Caco-2 (cell line): ENCODE measurements around the gene USO1. TPM values are rescaled to one million over a fixed set of nuclear protein-coding genes. Genes with fewer than 3 reads are reported as not detected.

Experiments used
- BruUV-seq: library from RNA; stranded (reverse); fragments of 400-500 nt; replicated peaks from 2 replicates; lab custom pipeline; 2021; lab: Mats Ljungman, UMichigan
- CTCF ChIA-PET: fragments of 300-600 bp; sonication (Branson Sonifier 250); formaldehyde crosslinking; loops from one replicate; lab custom pipeline; 2022; ENCODE audit warnings: antibody characterized with exemption; lab: Charles Lee
- POLR2A ChIA-PET: fragments of 300-600 bp; sonication (Branson Sonifier 250); formaldehyde crosslinking; loops from one replicate; lab custom pipeline; 2022; ENCODE audit warnings: antibody characterized with exemption; lab: Charles Lee
- DNase-seq, 2 experiments: peaks; one replicate each; pipeline versions ENCODE4 v3.0.0 to v3.0.0-alpha.2; 2020 to 2022
- H3K27me3 ChIP-seq: replicated peaks from 2 replicates; pipeline ENCODE4 v1.6.0; 2011; ENCODE audit warnings: low read length; ENCODE audit not compliant: control insufficient read depth, insufficient read depth
- H3K36me3 ChIP-seq: 2 replicates; pipeline ENCODE4 v1.5.1; 2011; ENCODE audit warnings: low read length; ENCODE audit not compliant: control insufficient read depth, insufficient read depth
- H3K4me1 ChIP-seq: fragments of 250-450 bp; sonication (Bioruptor Pico); 2 replicates; pipeline ENCODE4 v1.5.1; 2020; ENCODE audit warnings: mild to moderate bottlenecking
- H3K4me3 ChIP-seq: 2 replicates; pipeline ENCODE4 v1.5.1; 2011; ENCODE audit warnings: low read depth, mild to moderate bottlenecking, control low read depth, low read length
- H3K9me3 ChIP-seq: fragments of 250-450 bp; sonication (Bioruptor Pico); 2 replicates; pipeline ENCODE4 v1.5.1; 2020; ENCODE audit warnings: mild to moderate bottlenecking, moderate library complexity
- H3K27ac Mint-ChIP-seq: one replicate; pipeline ENCODE4 v1.8.0; 2022; ENCODE audit warnings: mixed read lengths; ENCODE audit not compliant: unreplicated experiment
- H3K27me3 Mint-ChIP-seq: one replicate; pipeline ENCODE4 v1.8.0; 2022; ENCODE audit warnings: mixed read lengths; ENCODE audit not compliant: insufficient read depth, unreplicated experiment
- H3K36me3 Mint-ChIP-seq: one replicate; pipeline ENCODE4 v1.8.0; 2022; ENCODE audit warnings: mild to moderate bottlenecking, mixed read lengths; ENCODE audit not compliant: insufficient read depth, unreplicated experiment
- H3K4me1 Mint-ChIP-seq: one replicate; pipeline ENCODE4 v1.8.0; 2022; ENCODE audit warnings: low read depth, mixed read lengths; ENCODE audit not compliant: unreplicated experiment
- H3K4me3 Mint-ChIP-seq: one replicate; pipeline ENCODE4 v1.8.0; 2022; ENCODE audit warnings: mild to moderate bottlenecking, moderate library complexity, mixed read lengths; ENCODE audit not compliant: unreplicated experiment
- H3K9me3 Mint-ChIP-seq: one replicate; pipeline ENCODE4 v1.8.0; 2022; ENCODE audit warnings: mixed read lengths; ENCODE audit not compliant: unreplicated experiment
- CTCF ChIP-seq, 2 experiments: fragments of 200-600 bp in 1 of 2; IDR thresholded peaks; 1 replicate in 1 of 2; 2 replicates in 1 of 2; pipeline versions ENCODE4 v1.5.1 to v1.8.0; 2011 to 2022; ENCODE audit warnings: antibody characterized with exemption in 1 of 2, control low read depth in 1 of 2, inconsistent platforms in 1 of 2, low read depth in 1 of 2, low read length in 1 of 2, mild to moderate bottlenecking in 1 of 2, moderate library complexity in 1 of 2; ENCODE audit not compliant: insufficient read depth in 1 of 2, severe bottlenecking in 1 of 2, unreplicated experiment in 1 of 2
- intact Hi-C: fragments of 100-400 bp; cut with micrococcal nuclease; formaldehyde crosslinking; loops from one replicate; pipeline ENCODE4 v1.10.0; 2022; ENCODE audit not compliant: unreplicated experiment
- total RNA-seq: library from RNA; stranded (reverse); gene quantifications from 2 replicates; pipeline ENCODE4 v1.2.3, GENCODE V29; 2022

Gene USO1
- total RNA-seq, 1 experiment from 2014 or later, result 59.7 TPM

DNA sequence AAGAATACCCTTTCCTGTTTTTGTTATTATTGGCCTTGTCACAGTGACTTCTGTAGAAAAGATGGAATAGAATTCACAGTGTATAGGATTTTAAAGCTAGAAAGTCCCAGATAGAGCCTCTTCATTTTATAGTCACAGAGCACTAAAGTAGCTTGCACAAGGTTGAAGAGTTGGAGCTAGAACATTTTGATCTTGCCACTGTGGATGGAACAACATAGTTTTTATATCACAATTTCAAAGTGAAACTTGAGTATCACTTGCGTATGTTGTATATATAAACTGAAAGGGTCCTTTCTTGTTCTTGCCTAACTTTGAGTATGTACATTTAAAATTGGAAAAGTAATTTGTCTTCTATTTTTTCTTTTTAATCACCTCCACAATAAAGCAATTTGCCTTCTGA lies 2.7 kb downstream of the USO1 start:
- intact Hi-C loops, result no loop called here
- Mint-ChIP-seq H3K27ac (no peak overlapping the region), H3K4me3 (peak overlapping the region; percentile 34), H3K27me3 (no peaks in the 10 kb centered on the region), H3K36me3 (peaks cover 17% of the 10 kb centered on the region), H3K4me1 (peaks cover 15% of the 10 kb centered on the region), H3K9me3 (no peaks in the 10 kb centered on the region)
- ChIA-PET CTCF (no interaction called here), POLR2A (no interaction called here)
- Histone ChIP-seq H3K36me3 (no peaks in the 10 kb centered on the region), H3K4me1 (peaks cover 18% of the 10 kb centered on the region; the same call in 1 of the 2 replicates), H3K9me3 (no peaks in the 10 kb centered on the region), H3K4me3 (no peak overlapping the region), H3K27me3 (no peaks in the 10 kb centered on the region)
- no TSS peak for BruUV-seq
- no peak for DNase-seq
- no peak for TF ChIP-seq CTCF (IDR thresholded peaks at IDR 0.05; ENCODE audit: insufficient read depth in 1 of 2, low read depth in 1 of 2, low read length in 1 of 2, severe bottlenecking in 1 of 2, unreplicated experiment in 1 of 2)

GRCh38 chr4:75729836-75730235 lies 5.5 kb downstream of the USO1 start:
- no peak overlapping the region for H3K4me3 Mint-ChIP-seq
- DNase-seq, result no peak
- no peak for TF ChIP-seq CTCF (IDR thresholded peaks at IDR 0.05; ENCODE audit: insufficient read depth in 1 of 2, low read depth in 1 of 2, low read length in 1 of 2, severe bottlenecking in 1 of 2, unreplicated experiment in 1 of 2)
- H3K27me3 ChIP-seq, result no peaks in the 10 kb centered on the region
- peaks cover 15% of the 10 kb centered on the region for H3K36me3 Mint-ChIP-seq
- no peak overlapping the region for H3K4me3 ChIP-seq
- intact Hi-C loops, result no loop called here
- ChIA-PET POLR2A (no interaction called here), CTCF (no interaction called here)
- no TSS peak for BruUV-seq
- no peaks in the 10 kb centered on the region for H3K36me3 ChIP-seq
- H3K27ac Mint-ChIP-seq, result no peak overlapping the region
- H3K27me3 Mint-ChIP-seq, result no peaks in the 10 kb centered on the region
- 0 out of 2 replicates have a peak, but pooled peaks cover 8% of the 10 kb centered on the region for H3K4me1 ChIP-seq
- H3K4me1 Mint-ChIP-seq, result peaks cover 8% of the 10 kb centered on the region
- peaks cover 9% of the 10 kb centered on the region for H3K9me3 Mint-ChIP-seq
- H3K9me3 ChIP-seq, result no peaks in the 10 kb centered on the region

DNA sequence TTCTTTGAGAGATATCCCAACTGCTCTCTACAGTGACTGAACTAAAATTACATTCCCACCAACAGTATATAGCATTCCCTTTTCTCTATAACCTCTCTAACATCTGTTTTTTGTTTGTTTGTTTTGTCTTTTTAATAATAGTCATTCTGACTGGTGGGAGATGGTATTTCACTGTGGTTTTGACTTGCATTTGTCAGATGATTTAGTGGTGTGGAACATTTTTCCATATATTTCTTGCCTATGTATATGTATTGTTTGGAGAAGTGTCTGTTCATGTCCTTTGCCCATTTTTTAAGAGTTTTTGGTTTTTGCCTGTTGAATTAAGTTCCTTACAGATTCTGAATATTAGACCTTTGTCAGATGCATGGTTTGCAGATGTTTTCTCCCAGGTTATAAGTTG lies 9.0 kb downstream of the USO1 start:
- H3K27ac Mint-ChIP-seq, result no peak overlapping the region

More for the DNA sequence above, 9.0 kb downstream of the USO1 start:
- Mint-ChIP-seq H3K27me3 (no peaks in the 10 kb centered on the region), H3K4me1 (no peaks in the 10 kb centered on the region), H3K9me3 (peaks cover 9% of the 10 kb centered on the region), H3K4me3 (no peak overlapping the region), H3K36me3 (peaks cover 6% of the 10 kb centered on the region)
- DNase-seq, result no peak
- H3K36me3 ChIP-seq, result no peaks in the 10 kb centered on the region
- POLR2A ChIA-PET, result no interaction called here
- H3K4me3 ChIP-seq, result no peak overlapping the region
- H3K4me1 ChIP-seq, result no peaks in the 10 kb centered on the region
- no peak for TF ChIP-seq CTCF (IDR thresholded peaks at IDR 0.05; ENCODE audit: insufficient read depth in 1 of 2, low read depth in 1 of 2, low read length in 1 of 2, severe bottlenecking in 1 of 2, unreplicated experiment in 1 of 2)
- no peaks in the 10 kb centered on the region for H3K27me3 ChIP-seq
- intact Hi-C loops, result no loop called here
- CTCF ChIA-PET, result no interaction called here
- no peaks in the 10 kb centered on the region for H3K9me3 ChIP-seq
- BruUV-seq, result no TSS peak
